Rectal smooth muscle tissue (tissue), 1 donor: ENCODE measurements around the gene C16orf89.

Source experiments
- H3K27ac ChIP-seq: one replicate; pipeline ENCODE4 v1.7.0; 2013; ENCODE audit warnings: low read depth, low read length, inconsistent platforms
- H3K27me3 ChIP-seq: one replicate; pipeline ENCODE4 v1.7.0; 2013; ENCODE audit warnings: low read length; ENCODE audit not compliant: control insufficient read depth, insufficient read depth
- H3K36me3 ChIP-seq: one replicate; pipeline ENCODE4 v1.7.0; 2013; ENCODE audit warnings: low read length; ENCODE audit not compliant: control insufficient read depth, insufficient read depth
- H3K4me1 ChIP-seq: one replicate; pipeline ENCODE4 v1.7.0; 2013; ENCODE audit warnings: low read length; ENCODE audit not compliant: control insufficient read depth, insufficient read depth
- H3K4me3 ChIP-seq: one replicate; pipeline ENCODE4 v1.7.0; 2013; ENCODE audit warnings: low read length
- H3K9ac ChIP-seq: one replicate; pipeline ENCODE4 v1.7.0; 2013; ENCODE audit warnings: low read length

The C16orf89 gene

DNA sequence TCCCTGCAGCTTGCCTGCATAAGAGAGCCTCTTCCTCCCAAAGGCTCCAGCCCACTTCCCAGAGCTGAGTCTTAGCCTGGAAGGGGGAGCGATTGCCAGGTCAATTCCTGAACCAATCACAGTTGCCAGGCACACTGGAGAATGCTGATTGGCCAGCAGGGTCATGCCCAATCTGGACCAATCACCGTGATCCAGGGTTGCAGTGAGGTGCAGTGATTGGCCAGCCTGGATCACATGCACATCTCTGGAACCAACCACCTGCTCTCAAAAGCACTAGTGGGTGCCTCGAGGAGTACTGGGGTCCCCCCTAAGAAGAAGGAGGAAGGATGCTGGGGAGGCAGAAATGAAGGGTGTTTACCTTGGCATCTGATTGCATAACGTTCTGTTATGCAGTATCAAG, 50.4 kb downstream of the C16orf89 start:
- Histone ChIP-seq H3K36me3 (no peaks in the 10 kb centered on the region), H3K9ac (no peak overlapping the region), H3K27me3 (no peaks in the 10 kb centered on the region), H3K4me1 (no peaks in the 10 kb centered on the region), H3K4me3 (no peak overlapping the region), H3K27ac (no peak overlapping the region)

DNA sequence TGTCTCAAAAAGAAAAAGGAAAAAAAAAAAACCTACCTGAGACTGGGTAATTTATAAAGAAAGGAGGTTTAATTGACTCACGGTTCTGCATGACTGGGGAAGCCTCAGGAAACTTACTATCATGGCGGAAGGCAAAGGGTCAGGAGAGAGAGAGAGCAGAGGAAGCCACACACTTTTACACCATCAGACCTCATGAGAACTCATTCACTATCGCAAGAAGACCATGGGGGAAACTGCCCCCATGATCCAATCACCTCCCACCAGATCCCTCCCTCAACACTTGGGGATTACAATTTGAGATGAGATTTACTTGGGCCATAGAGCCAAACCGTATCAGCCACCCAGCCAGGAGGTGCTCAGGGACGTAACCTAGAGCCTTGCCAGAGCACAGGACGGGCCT, 52.9 kb downstream of the C16orf89 start:
- H3K27ac ChIP-seq: no peak overlapping the region

DNA sequence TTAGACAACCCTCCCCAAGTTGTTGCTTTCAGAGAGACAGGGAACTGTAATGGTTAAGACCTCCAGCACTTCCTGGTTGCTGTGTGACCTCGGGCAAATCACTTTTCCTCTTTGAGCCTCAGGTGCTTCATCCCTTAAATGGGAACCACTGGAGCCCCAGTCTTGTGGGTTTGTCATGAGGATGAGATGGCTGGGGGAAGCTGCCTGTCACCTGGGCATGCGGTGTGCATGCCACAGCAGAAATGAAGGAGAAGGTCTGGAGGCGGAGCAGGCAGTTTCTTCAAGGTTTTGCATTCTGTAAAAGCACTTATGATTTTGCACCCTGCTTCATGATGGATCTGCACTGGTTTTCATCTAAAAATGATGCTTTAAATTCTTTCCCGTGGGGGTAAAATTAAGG, 54.1 kb downstream of the C16orf89 start:
- no peaks in the 10 kb centered on the region for H3K27me3 ChIP-seq
- no peak overlapping the region for H3K27ac ChIP-seq
- H3K4me1 ChIP-seq: no peaks in the 10 kb centered on the region
- no peaks in the 10 kb centered on the region for H3K36me3 ChIP-seq
- no peak overlapping the region for H3K9ac ChIP-seq
- no peak overlapping the region for H3K4me3 ChIP-seq

More for the DNA sequence above, 52.9 kb downstream of the C16orf89 start:
- Histone ChIP-seq H3K9ac (no peak overlapping the region), H3K36me3 (no peaks in the 10 kb centered on the region), H3K4me1 (no peaks in the 10 kb centered on the region), H3K27me3 (no peaks in the 10 kb centered on the region), H3K4me3 (no peak overlapping the region)

DNA sequence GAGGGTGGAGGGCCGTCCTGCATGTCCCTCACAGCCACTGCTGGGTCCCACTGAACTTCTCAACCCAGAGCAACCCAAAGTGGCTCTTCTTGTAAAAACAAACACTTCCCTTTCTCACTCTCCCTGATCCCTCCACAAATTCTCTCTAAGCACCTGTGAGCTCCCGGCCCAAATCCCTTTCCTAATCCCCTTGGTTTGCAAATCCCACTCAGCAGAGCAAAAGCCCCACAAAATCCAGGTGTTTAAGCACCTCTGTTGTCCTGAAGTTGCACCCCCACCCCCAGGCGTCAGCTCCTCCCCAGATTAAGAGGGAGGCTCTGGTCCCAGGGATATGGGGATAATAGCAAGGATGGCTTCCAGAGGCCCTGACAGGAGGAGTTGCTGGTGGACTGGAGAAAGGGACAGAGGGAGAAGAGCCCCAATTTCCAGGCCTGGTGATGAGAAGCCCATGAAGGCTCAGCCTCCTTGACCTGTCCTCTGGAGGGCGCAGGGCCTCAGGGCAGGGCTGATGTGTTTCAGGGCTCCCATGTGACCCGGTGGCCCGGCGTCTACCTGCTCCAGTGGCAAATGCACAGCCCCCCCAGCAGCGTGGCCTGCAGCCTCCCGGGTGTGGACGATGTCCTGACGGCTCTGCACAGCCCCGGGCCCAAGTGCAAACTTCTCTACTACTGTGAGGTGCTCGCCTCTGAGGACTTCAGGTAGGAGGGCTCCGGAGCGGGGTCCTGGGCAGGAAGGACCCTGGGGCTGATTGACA, 55.0 kb downstream of the C16orf89 start:
- H3K36me3 ChIP-seq: no peaks in the 10 kb centered on the region
- no peak overlapping the region for H3K27ac ChIP-seq
- no peak overlapping the region for H3K9ac ChIP-seq
- no peaks in the 10 kb centered on the region for H3K27me3 ChIP-seq
- no peak overlapping the region for H3K4me3 ChIP-seq
- H3K4me1 ChIP-seq: no peaks in the 10 kb centered on the region

DNA sequence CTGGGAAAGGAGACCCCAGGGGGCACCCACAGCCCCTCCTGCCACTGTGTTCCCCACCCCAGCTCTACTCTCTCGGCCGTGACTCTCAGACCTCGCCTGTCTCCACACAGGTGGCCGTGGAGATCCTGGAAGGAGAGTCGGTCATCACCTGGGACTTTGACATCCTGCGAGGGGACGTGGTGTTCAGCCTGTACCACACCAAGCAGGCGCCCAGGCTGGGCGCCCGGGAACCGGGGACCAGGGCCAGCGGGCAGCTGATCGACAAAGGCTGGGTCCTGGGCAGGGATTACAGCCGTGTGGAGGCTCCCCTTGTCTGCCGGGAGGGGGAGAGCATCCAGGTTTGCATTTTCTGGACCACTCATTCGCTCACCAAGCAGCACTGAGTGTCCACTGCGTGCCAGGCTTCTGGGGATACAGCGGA, 57.4 kb downstream of the C16orf89 start:
- H3K4me3 ChIP-seq: no peak overlapping the region
- no peaks in the 10 kb centered on the region for H3K27me3 ChIP-seq
- no peaks in the 10 kb centered on the region for H3K36me3 ChIP-seq
- H3K9ac ChIP-seq: no peak overlapping the region
- H3K4me1 ChIP-seq: no peaks in the 10 kb centered on the region
- H3K27ac ChIP-seq: no peak overlapping the region

DNA sequence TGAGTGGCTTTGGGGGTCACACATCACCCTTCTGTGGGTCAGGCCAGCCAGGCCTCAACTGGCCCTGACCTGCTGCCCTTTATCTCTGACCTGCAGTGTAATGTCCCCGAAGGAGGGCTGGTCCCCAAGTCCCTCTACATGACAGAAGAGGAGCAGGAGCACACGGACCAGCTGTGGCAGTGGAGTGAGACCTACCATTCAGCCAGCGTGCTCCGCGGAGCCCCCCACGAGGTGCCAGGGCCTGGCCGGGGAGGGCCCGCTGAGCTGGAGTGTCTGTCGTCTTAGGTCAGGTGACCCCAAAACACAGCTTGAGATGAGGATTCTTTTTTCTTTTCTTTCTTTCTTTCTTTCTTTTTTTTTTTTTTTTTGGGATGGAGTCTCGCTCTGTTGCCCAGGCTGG, 58.5 kb downstream of the C16orf89 start:
- Histone ChIP-seq H3K4me1 (no peaks in the 10 kb centered on the region), H3K27me3 (no peaks in the 10 kb centered on the region), H3K36me3 (no peaks in the 10 kb centered on the region), H3K27ac (no peak overlapping the region), H3K4me3 (no peak overlapping the region), H3K9ac (no peak overlapping the region)

DNA sequence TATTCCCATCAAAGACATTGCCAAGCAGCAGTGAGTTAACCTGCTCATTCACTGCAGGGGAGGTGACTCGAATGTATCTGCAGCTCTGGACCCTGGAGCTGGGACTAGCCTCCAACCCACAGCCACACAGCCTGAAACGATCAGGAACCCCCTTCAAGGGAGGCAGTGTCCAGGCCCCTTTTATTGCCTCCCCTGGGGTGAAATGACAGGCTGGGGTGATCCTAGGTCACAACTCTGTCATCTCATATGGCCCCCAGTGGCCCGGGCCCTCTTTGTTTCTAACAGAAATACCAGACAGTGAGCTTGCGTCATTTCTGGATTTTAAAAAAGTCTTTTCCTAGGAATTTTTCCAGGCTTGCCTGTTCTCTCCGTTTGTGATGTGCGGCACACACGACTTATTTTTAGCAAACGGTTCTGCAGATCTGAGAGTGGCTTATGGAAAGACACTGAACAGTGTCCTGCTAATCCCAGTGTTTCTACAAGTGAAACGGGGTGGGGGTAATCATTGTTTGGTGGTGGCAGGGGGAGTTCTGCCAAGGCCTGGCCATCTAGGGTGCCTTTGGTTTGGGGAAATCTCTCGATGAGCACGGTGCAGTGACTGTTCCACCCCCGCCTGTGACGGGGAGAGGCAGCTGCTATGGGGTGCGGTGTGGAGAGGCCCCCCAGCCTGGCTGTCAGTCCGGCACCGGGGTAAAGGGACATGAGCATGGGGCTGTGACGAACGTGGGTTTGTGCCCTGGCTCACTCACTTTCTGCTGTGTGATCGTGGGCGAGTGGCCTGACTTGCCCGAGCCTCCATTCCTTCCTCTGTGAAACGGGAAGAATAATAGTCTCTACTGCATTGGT, 59.2 kb downstream of the C16orf89 start:
- Histone ChIP-seq H3K4me3 (no peak overlapping the region), H3K4me1 (no peaks in the 10 kb centered on the region), H3K27me3 (no peaks in the 10 kb centered on the region), H3K36me3 (no peaks in the 10 kb centered on the region), H3K27ac (no peak overlapping the region), H3K9ac (no peak overlapping the region)

DNA sequence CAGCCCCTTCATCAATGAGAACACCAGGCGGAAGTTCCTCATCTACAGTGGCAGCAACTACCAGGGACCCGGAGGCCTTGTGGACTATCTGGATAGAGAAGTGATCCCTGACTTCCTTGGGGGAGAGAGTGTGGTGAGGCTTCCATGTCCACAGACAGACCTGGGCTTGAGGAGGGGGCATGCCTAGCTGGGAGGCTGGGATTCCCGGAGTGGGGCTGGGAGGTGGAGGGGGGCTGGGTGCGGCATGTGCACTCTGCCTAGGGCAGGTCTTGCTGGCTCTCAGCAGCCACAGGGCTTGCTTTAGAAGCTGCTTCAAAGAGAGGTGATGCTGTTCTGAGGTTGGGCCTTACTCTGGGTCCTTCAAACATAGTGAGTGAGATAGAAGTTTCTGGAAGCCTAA, 59.8 kb downstream of the C16orf89 start:
- Histone ChIP-seq H3K9ac (no peak overlapping the region), H3K27me3 (no peaks in the 10 kb centered on the region), H3K27ac (no peak overlapping the region), H3K36me3 (no peaks in the 10 kb centered on the region), H3K4me3 (no peak overlapping the region), H3K4me1 (no peaks in the 10 kb centered on the region)

DNA sequence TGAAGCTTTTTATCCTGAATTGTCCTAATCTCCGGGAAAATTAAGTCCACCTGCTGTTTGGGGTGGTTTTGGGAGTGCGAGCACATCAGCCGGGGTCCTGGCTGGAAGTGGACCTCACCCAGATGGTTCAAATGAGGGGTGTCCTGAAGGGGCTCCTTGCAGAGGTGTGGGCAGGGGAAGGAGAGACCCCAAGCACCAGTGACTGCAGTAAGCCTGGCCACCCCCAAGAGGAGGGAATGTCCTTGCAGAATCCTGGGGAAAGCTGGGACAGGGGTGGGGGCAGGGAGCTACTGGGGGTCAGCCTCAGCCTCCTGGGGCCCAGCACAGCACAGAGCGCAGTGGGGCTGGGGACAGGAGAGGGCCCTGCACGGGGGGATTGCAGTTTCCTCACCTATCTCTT, 61.4 kb downstream of the C16orf89 start:
- Histone ChIP-seq H3K27ac (no peak overlapping the region), H3K36me3 (no peaks in the 10 kb centered on the region), H3K4me3 (no peak overlapping the region), H3K27me3 (no peaks in the 10 kb centered on the region), H3K4me1 (no peaks in the 10 kb centered on the region), H3K9ac (no peak overlapping the region)

DNA sequence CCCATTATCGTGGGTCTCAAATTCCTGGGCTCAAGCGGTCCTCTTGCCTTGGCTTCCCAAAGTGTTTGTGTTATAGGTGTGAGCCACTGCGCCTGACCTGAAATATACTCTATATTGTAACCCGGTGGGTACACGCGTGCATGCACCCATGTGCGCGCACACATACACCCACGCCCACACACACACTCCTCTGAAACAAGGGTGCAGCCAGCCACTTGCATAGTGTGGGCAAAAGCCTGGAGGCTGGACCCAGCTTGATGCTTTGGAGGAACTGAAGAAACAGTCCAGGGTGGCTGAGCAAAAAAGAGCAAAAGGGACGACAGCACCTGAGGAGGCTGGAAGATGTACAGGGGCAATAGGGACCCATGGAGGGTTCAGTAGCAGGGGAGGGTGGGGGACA, 61.9 kb downstream of the C16orf89 start:
- Histone ChIP-seq H3K27ac (no peak overlapping the region), H3K9ac (no peak overlapping the region), H3K4me1 (no peaks in the 10 kb centered on the region), H3K36me3 (no peaks in the 10 kb centered on the region), H3K4me3 (no peak overlapping the region), H3K27me3 (no peaks in the 10 kb centered on the region)

DNA sequence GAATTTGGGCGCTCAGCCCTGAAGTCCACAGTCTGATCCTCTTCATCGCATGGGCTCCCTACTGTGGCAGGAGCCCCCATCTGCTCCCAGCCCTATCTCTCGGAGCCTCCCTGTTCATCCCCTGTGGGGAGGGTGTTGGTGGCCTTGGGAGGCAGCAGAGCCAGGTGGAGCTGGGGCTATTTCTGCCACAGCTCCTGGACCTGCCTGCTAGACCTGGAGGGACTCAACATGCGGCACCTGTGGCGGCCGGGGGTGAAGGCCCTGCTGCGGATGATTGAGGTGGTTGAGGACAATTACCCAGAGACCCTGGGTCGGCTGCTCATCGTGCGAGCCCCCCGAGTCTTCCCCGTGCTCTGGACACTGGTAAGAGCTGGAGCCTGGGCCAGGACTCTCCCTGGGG, 62.5 kb downstream of the C16orf89 start:
- Histone ChIP-seq H3K27ac (no peak overlapping the region), H3K9ac (no peak overlapping the region), H3K36me3 (no peaks in the 10 kb centered on the region), H3K4me3 (no peak overlapping the region), H3K4me1 (no peaks in the 10 kb centered on the region), H3K27me3 (no peaks in the 10 kb centered on the region)

DNA sequence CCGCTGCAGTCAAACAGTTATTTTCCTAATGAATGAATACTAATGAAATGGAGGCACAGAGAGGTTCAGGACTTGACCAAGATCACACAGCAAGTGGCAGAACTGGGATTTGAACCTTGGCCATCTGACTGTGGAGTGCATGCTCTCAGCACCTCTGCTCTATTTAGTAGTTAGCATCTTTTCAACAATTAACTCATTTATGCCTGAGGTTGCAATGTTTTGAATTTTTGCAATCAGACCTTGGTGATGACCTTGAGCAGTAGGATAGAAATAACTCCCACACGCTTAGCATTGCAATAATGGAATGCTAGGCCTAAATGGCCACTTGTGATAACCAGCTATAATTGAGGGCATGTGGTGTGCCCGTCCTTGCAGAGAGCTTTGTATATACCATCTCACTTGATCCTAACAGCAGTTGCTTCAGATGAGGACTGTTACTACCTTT, 63.0 kb downstream of the C16orf89 start:
- no peak overlapping the region for H3K9ac ChIP-seq
- H3K4me3 ChIP-seq: no peak overlapping the region
- no peaks in the 10 kb centered on the region for H3K36me3 ChIP-seq
- H3K27ac ChIP-seq: no peak overlapping the region
- H3K4me1 ChIP-seq: no peaks in the 10 kb centered on the region
- no peaks in the 10 kb centered on the region for H3K27me3 ChIP-seq
